ENCODE measurements around the gene THTPA.
A peak's percentile ranks its signal among the peaks of the same experiment; 100 is the strongest.
"Not testable (repeated sequence)": the region's sequence is repeated elsewhere in the genome, so short reads cannot be mapped to it uniquely, and the experiment has no call there.

THTPA gene

DNA sequence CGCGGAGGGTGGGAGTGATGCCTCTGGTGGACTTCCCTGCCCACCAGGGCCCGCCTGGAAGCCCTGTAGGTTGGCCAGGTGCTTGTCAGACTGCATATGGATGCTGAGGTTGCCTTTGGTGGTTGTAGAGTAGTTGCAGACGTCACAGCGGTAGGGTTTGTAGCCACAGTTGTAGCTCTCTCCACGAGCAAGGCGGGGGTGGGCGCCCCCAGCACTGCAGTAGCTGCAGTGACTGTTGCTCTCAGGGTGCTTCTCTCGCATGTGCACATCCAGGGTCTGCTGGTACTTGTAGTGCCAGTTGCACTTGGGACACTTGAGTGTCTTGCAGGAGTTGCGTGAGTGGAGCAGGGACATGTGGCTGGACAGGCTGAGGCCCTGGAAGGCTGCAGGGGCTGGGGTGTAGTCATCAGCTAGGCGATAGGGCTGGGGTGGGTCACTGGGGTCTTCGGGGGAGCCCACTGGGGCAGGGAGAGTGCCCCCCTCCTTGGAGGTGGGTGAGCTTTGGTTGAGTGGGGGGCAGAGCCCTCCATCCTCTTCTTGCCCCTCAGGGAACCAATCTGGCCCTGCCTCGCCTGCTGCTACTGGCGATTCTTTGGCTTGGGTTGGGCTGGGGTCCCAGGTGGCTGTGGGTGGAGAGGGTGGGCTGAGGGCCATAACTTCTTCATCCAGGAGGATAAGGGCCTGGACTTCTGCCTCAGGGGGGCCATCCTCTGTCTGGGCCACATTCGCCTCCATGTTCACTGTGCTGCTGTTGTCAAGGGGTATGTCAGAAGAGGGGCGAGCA is 22.2 kb upstream of the THTPA start:
- DNase-seq, result no peak

- DNase-seq, result no peak
Measured at GRCh38 chr14:23535943-23536342, 20.1 kb upstream of the THTPA start.

DNA sequence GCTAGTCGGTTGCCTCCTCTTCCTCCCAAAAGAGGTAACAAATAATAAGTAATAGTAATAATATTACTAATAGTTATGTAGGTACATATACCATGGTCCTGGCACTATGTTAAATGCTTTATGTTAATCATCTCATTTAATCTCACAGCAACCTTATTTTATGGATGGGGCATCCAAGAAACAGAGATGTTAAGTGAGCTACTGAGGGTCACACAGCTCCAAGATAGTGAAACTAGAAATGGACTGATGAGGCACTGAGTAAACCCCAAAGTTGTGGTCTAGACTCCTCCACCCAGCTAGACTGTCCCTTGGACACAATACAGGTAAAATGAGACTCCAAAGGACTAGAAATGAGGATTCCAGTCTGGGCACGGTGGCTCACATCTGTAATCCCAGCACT is 19.6 kb upstream of the THTPA start:
- DNase-seq, result no peak

DNA sequence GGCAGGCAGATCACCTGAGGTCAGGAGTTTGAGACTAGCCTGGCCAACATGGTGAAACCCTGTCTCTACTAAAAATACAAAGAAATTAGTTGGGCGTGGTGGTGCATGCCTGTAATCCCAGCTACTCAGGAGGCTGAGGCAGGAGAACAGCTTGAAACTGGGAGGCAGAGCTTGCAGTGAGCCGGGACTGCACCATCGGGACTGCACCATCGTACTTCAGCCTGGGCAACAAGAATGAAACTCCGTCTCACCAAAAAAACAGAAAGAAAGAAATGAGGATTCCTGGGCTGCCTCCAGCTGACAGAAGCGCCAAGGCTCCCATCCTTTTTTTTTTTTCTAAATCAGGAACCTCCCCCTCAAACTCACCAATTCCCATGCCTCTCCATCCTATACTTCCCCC is 19.2 kb upstream of the THTPA start:
- not testable (repeated sequence) for DNase-seq

DNA sequence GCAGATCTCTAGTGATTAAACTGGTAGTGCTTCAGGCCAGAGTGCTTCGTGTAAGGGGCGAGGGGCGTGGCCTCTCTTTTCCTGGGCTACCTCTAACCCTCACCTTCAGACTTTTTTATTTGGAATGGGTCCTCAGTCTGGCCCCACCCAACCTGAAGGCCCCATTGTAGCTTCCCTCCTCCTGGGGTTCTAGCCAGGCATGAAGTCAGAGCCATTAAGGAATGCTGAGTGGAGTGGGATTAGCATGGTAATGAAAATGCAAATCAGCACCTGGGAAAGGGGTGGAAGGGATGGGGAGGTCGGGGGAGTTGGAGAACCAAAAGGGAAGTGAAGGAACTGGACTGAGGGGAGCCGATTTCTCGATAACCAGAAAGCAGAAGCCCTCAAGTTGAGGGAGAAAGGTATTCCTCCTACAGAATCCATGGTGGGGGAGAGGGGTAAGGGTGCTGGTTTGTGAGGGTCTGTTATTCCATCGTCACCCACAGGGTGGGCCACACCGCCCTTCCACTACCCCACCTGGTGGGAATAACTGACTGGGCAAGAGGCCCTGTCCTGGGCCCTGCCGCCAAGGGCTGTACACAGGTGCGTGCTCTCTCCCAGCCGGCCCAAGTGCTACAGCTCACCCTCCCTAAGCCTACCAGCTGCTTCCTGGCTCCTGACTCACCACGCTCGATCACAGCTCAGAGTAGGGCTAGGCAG is 18.6 kb upstream of the THTPA start:
- no peak for DNase-seq

DNA sequence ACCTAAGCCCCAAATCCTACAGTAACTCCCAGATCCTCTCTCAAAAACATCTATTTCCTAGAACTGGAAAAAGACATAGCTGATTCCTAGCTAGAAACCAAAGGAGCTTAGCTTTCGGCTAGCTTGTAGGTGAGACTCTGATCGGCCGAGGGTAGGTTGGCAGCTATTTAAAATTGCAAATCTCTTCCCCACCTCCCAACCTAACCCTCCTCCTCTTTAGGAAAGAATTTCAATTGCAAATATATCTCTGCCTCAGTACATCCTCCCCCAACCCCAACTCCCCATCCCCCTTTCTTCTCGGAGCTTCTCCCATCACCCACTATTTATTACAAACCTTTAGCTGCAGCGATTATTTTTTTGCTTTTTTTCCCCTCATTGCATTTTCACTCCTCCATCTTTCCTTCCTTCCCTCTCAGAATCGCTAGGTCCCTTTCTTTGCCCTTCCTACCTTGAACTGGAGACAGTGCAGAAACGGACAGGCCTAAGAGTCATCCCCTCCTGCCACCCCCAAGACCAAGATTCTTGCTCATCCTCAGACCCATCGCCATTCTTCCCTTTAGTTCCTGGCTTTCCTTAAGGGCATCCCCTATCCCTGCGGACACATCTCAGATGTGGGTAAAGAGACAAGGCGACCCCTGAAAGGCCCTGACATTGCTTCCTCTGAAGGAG is 17.9 kb upstream of the THTPA start:
- DNase-seq, result no peak

DNA sequence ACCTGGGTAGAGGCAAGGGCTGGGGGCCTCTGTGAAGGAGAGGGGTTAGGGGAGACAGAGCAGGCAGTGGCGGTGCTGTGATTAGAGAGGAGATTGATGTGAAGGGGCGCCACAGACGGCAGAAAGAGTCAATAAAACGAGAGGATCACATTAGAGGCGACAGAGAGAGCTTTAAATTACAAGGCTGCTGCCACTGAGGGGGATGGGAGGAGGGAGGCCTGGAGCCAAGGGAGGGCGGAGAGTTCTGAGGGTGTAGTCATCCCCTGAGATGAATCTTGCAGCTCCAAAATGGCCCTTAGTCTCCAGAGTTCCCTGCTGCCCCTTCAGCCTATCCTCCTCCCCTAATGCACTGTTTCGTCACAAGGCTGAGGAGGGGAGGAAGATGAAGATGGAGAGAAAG is 17.3 kb upstream of the THTPA start:
- no peak for DNase-seq

DNA sequence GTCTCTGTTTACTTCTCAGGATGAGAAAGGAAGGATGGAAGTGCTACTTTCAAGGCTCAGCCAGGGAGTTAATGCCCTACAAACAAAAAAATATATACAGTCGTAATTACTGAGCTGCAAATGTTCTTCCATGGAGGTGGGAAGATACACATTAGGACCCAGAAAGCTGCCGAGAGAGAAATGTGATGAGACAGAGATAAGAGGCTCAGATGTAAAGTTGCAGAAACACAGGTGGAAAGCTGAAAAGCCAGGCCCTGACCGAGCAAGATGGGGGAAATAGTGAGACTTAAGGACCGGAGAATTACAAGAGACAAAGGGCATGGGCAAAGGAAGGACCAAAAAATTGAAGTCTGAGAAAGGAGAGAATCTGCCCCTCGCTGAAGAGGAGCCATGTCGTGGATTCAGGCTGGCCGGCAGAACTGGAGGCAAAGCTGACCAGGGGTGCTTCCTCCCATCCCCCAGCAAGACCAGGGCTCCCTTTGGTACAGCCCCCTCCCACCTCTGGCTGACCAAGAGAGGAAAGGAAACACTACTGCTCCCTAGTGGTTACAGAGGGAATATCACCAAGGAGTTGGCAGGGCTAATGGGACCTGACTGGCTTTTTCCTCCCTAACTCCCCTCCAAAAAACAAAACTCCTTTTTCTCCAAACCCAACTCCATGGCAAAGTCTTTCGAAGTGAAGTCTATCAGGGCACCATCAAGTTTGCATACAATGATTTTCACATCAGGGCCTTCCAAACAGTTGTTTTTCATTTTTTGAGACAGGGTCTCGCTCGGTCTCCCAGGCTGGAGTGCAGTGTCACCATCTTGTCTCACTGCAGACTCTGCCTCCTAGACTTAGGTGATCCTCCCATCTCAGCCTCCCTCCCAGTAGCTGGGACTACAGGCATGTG is 16.6 kb upstream of the THTPA start:
- DNase-seq, result peak in 1 of 2 donors; percentile 57

DNA sequence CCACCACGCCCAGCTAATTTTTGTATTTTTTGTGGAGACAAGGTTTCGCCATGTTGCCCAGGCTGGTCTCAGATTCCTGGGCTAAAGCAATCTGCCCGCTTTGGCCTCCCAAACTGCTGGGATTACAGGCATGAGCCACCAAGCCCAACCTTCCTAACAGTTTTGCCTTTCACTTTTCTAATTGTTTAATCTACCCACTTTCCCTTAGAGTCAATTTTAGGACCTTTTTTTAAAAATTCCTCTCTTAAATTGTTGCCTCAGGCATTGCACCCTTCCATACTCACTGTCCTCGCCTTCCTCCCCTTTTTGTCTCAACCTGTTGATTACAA is 16.0 kb upstream of the THTPA start:
- no peak for DNase-seq

DNA sequence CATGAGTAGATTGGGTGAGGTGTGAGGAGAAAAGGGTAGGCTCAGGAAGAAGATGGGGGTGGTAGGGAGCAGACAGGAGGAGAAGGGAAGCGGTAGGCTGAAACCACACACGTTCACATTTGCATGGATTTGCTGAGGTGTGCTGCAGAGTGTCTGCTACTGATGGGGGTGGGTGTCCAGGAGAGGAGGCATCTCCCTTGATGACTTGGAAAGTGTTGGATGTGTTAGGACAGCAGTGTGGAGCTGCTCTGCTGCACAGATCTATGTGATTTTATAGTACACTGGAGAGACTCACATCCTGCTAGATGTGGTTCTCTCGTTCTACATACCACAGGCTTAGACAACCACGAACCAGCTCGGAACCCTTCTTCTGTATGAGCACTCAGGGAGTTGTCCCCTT is 13.8 kb upstream of the THTPA start:
- DNase-seq, result no peak

- DNase-seq, result no peak
Measured at GRCh38 chr14:23543403-23543802, 12.7 kb upstream of the THTPA start.

DNA sequence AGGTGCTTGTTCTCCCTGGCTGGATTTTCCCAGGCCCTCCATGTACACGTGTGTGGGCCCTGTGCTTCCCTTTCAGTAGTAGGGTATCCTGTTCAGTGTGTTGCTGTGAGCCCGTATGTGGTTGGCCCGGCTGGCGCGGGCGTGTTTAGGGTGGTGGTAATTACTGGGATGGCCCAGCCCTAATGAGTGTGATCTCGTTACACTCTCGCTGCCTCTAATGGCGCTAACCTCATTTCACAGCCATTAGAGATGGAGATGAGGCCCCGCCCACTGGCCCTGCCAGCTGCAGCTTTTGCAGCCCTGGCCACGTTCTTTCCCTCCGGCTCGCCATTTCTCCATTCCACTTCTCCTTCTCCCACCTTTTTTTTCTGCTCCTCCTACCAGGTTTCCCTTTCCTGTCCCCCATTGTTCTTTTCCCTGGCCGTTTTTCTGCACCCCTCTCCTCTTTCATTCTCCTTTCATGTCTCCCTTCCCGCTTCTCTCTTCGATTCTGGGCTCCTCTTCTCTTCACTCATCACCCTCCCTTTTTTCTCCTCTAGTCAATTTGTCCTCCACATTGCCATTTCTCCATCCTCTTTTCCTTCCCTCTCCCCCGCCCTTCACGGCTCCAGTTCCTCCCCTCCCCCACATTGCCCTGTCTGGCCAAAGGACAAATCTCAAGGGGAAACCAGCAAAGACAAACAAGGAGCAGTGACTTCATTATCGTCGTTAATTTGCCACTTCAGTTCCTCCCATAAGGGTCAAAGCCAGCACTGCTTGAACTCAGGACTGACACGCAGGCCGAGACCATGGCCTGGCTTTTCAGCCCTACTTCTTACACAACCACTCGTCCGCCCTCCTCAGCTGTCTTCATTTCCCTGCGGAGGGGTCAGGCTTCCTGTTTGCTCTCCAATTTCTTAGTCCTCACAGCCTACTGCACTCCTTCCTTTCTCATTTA is 11.3 kb upstream of the THTPA start:
- no peak for DNase-seq

- no peak for DNase-seq
Measured at GRCh38 chr14:23545740-23546365, 10.2 kb upstream of the THTPA start.

GRCh38 chr14:23546450-23547035 is 9.5 kb upstream of the THTPA start:
- no peak for DNase-seq

- DNase-seq, result no peak
Measured at GRCh38 chr14:23547924-23548323, 8.1 kb upstream of the THTPA start.

DNA sequence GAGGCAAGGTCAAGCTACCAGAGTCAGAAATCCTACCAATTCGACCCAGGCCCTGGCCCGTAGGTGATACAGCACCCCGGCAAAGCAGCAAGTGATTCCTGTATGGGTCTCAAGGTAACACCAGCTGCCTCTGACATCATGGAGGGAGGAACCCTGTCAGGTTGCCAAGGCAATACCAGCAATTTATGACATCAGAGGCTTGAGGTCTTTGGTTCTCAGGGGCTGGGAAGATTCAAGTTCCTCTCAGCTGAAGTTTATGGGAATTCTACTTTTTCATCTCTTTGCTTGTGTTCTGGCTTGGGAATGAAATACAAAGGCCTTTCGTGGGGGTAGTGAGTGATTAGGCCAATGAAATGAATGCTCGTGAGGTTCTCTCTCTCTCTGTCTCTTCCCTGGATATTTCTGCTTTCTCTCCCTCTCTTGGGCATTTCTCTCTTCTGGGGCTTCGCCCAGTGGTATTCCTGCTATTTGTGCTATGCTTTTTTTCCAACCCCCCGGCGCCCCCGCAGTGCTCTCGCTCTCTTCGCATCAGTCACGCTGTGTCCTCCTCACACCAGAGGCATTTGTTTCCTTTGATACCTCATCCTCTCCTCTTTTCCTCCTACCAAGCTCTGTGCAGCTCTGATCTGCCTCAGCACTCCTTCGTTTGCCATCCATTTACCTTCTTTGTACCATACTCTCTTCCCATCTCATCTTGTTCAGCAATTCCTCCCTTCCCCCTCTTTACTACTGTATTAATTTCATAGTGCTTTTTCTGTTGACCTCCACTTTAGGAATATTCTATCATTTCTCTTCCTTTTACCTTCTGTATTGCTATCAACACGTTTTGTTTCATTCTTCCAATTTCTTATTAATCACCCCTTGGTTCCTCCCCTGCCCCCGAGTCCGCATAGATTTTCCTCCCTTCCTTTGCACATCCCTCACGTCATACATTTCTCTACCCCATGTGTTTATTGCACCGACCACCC is 7.4 kb upstream of the THTPA start:
- DNase-seq, result no peak

DNA sequence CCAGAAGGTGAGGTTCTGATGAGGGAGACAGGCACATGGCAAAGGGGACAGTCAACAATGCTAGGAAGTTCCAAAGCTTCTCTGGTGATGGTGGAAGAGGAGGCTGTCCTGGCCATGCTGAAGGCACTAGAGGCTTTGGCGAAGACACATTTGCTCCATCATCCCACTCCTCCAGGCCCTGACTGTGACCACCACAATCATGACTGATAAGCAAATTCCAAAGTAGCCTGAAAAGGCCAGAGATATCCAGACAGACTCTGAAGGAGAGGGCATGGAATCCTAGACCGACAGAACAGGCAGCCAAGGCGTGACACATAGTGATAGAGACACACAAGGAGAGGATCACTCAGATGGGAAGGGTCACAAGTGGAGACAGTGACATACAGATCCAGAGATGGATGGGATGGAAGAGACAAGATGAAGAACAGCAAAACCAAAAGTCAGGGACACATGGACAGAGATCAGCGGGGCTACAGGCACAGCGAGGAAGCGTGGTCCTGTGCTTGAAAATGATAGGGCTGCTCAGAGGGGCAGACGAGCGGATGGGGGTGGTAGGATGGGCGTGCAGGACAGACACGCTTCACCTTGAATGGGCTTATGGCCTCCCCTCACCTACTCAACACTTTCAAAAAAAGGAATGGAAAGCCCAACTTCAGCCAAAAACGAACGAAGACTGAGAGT is 5.8 kb upstream of the THTPA start:
- DNase-seq, result no peak

DNA sequence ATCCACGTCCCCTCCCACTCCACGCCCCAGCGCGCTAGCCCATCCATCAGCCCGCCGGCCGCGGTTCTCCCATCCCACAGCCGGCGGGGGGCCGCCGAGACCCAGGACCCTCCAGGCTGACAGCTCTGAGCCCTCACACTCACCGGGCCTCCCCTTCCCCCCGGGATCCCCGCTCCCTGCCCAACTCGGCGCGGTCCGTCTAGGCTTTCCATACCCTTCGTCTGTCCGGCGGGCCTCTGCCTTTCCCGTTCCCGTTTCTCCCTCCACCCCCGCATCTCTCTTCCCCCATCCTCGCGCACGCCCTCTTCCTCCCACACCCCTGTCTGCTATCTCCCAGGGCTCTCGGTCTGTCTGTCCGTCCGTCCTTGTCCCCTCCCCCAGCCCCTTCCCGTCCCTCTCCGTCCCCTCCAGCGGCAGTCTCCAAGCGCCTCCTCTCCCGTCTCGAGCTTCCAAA is 5.2 kb upstream of the THTPA start:
- DNase-seq, result no peak
